ENCODE data around the gene OXA1L. TPM values are rescaled to one million over a fixed set of nuclear protein-coding genes. Genes with fewer than 3 reads are reported as not detected.

The OXA1L gene
- total RNA-seq, 1 experiment from 2014 or later, result 103 TPM

- no peak for DNase-seq (ENCODE audit: low spot score)
- ChIA-PET CTCF (interaction anchor here (0.7 kb wide), 1 partner anchor 57 kb away, joined by 4 read pairs; no protein-coding TSS in a partner anchor), POLR2A (ENCODE audit: low non-redundant PET) (no interaction called here)
- no peak overlapping the region for H3K4me3 ChIP-seq (ENCODE audit: low read depth, low read length, poor library complexity, severe bottlenecking)
- no peaks in the 10 kb centered on the region for H3K27me3 ChIP-seq (replicated peaks; ENCODE audit: insufficient read depth, low read depth, low read length, poor library complexity)
- H3K36me3 ChIP-seq (ENCODE audit: insufficient read depth, low read length, poor library complexity, severe bottlenecking), result no peaks in the 10 kb centered on the region
- no peak for TF ChIP-seq EZH2 (IDR thresholded peaks at IDR 0.05; ENCODE audit: borderline replicate concordance, low read depth, low read length, poor library complexity, severe bottlenecking)
- no peak for TF ChIP-seq CTCF (conservative IDR thresholded peaks at IDR 0.05; ENCODE audit: low read depth, low read length)
- no peak overlapping the region for H3K27ac ChIP-seq (ENCODE audit: low read depth, low read length, poor library complexity, severe bottlenecking)
- BruUV-seq (replicated peaks), result no TSS peak
- no peaks in the 10 kb centered on the region for H3K9me3 ChIP-seq (ENCODE audit: low read depth, low read length, poor library complexity, severe bottlenecking)
- intact Hi-C loops (cut with micrococcal nuclease; ENCODE audit: unreplicated experiment), result no loop called here
- H3K4me1 ChIP-seq (ENCODE audit: insufficient read depth, low read length, poor library complexity, severe bottlenecking), result no peaks in the 10 kb centered on the region
Observed at GRCh38 chr14:22794551-22794951, 28.1 kb downstream of the OXA1L start.

GRCh38 chr14:22796087-22796707 is 29.7 kb downstream of the OXA1L start:
- H3K4me1 ChIP-seq (ENCODE audit: insufficient read depth, low read length, poor library complexity, severe bottlenecking), result no peaks in the 10 kb centered on the region

GRCh38 chr14:22797017-22797917 is 30.8 kb downstream of the OXA1L start:
- Histone ChIP-seq H3K27ac (ENCODE audit: low read depth, low read length, poor library complexity, severe bottlenecking) (no peak overlapping the region), H3K4me1 (ENCODE audit: insufficient read depth, low read length, poor library complexity, severe bottlenecking) (no peaks in the 10 kb centered on the region), H3K27me3 (replicated peaks; ENCODE audit: insufficient read depth, low read depth, low read length, poor library complexity) (no peaks in the 10 kb centered on the region), H3K36me3 (ENCODE audit: insufficient read depth, low read length, poor library complexity, severe bottlenecking) (no peaks in the 10 kb centered on the region), H3K4me3 (ENCODE audit: low read depth, low read length, poor library complexity, severe bottlenecking) (no peak overlapping the region), H3K9me3 (ENCODE audit: low read depth, low read length, poor library complexity, severe bottlenecking) (no peaks in the 10 kb centered on the region)
- TF ChIP-seq CTCF (conservative IDR thresholded peaks at IDR 0.05; ENCODE audit: low read depth, low read length) (no peak), EZH2 (IDR thresholded peaks at IDR 0.05; ENCODE audit: borderline replicate concordance, low read depth, low read length, poor library complexity, severe bottlenecking) (no peak)
- DNase-seq (ENCODE audit: low spot score), result no peak
- intact Hi-C loops (cut with micrococcal nuclease; ENCODE audit: unreplicated experiment), result no loop called here
- no TSS peak for BruUV-seq (replicated peaks)
- ChIA-PET POLR2A (ENCODE audit: low non-redundant PET) (interaction anchor here (0.6 kb wide), 1 partner anchor 18 kb away, joined by 3 read pairs; the partner anchor contains the start of gene SLC7A7), CTCF (no interaction called here)

More at GRCh38 chr14:22796087-22796707, 29.7 kb downstream of the OXA1L start:
- intact Hi-C loops (cut with micrococcal nuclease; ENCODE audit: unreplicated experiment), result no loop called here
- H3K36me3 ChIP-seq (ENCODE audit: insufficient read depth, low read length, poor library complexity, severe bottlenecking), result no peaks in the 10 kb centered on the region
- DNase-seq (ENCODE audit: low spot score), result no peak
- BruUV-seq (replicated peaks), result no TSS peak
- no peak overlapping the region for H3K27ac ChIP-seq (ENCODE audit: low read depth, low read length, poor library complexity, severe bottlenecking)
- ChIA-PET CTCF (no interaction called here), POLR2A (ENCODE audit: low non-redundant PET) (no interaction called here)
- no peaks in the 10 kb centered on the region for H3K27me3 ChIP-seq (replicated peaks; ENCODE audit: insufficient read depth, low read depth, low read length, poor library complexity)
- TF ChIP-seq EZH2 (IDR thresholded peaks at IDR 0.05; ENCODE audit: borderline replicate concordance, low read depth, low read length, poor library complexity, severe bottlenecking) (no peak), CTCF (conservative IDR thresholded peaks at IDR 0.05; ENCODE audit: low read depth, low read length) (no peak)
- no peak overlapping the region for H3K4me3 ChIP-seq (ENCODE audit: low read depth, low read length, poor library complexity, severe bottlenecking)
- H3K9me3 ChIP-seq (ENCODE audit: low read depth, low read length, poor library complexity, severe bottlenecking), result no peaks in the 10 kb centered on the region
